Osteoblast (primary cell): ENCODE measurements around the gene PHIP. TPM values are rescaled to one million over a fixed set of nuclear protein-coding genes. Genes with fewer than 3 reads are reported as not detected.
"Not testable (repeated sequence)": the region's sequence is repeated elsewhere in the genome, so short reads cannot be mapped to it uniquely, and the experiment has no call there.

Source experiments
- DNase-seq: peaks from one replicate; pipeline ENCODE4 v3.0.0; 2011; ENCODE audit warnings: low spot score, mixed read lengths; ENCODE audit not compliant: insufficient read length; ENCODE audit errors: missing footprints
- H2AFZ ChIP-seq: 2 replicates; pipeline ENCODE4 v1.6.0; 2011; ENCODE audit warnings: mild to moderate bottlenecking, low read length
- H3K27ac ChIP-seq: 2 replicates; pipeline ENCODE4 v1.5.1; 2011; ENCODE audit warnings: mild to moderate bottlenecking, low read depth, low read length, moderate library complexity
- H3K27me3 ChIP-seq: 2 replicates; pipeline ENCODE4 v1.6.0; 2012; ENCODE audit warnings: mild to moderate bottlenecking, control low read depth, inconsistent platforms, low read length, moderate library complexity; ENCODE audit not compliant: insufficient read depth
- H3K36me3 ChIP-seq: 2 replicates; pipeline ENCODE4 v1.5.1; 2011; ENCODE audit warnings: mild to moderate bottlenecking, low read length, control low read depth, moderate library complexity; ENCODE audit not compliant: insufficient read depth
- H3K4me1 ChIP-seq: 2 replicates; pipeline ENCODE4 v1.5.1; 2011; ENCODE audit warnings: mild to moderate bottlenecking, low read length, control low read depth, moderate library complexity; ENCODE audit not compliant: insufficient read depth
- H3K4me2 ChIP-seq: 2 replicates; pipeline ENCODE4 v1.6.0; 2011; ENCODE audit warnings: mild to moderate bottlenecking, low read length; ENCODE audit not compliant: insufficient read depth
- H3K4me3 ChIP-seq: fragments of 200-600 bp; sonication (generic); 3 replicates; pipeline ENCODE4 v1.5.1; 2012; ENCODE audit warnings: mild to moderate bottlenecking, low read length, inconsistent platforms; ENCODE audit not compliant: insufficient read depth
- H3K79me2 ChIP-seq: 2 replicates; pipeline ENCODE4 v1.6.0; 2012; ENCODE audit warnings: mild to moderate bottlenecking, low read length, control low read depth, inconsistent platforms; ENCODE audit not compliant: insufficient read depth
- H3K9me3 ChIP-seq: 2 replicates; pipeline ENCODE4 v1.5.1; 2011; ENCODE audit warnings: low read depth, low read length, control low read depth
- H4K20me1 ChIP-seq: 2 replicates; pipeline ENCODE4 v1.6.0; 2012; ENCODE audit warnings: mild to moderate bottlenecking, low read length, control low read depth; ENCODE audit not compliant: insufficient read depth
- CTCF ChIP-seq: IDR thresholded peaks from 2 replicates; pipeline ENCODE4 v1.5.1; 2011; ENCODE audit warnings: mild to moderate bottlenecking, low read depth, low read length, moderate library complexity; ENCODE audit errors: extremely low read depth
- total RNA-seq: library from RNA; depleted of rRNA; stranded (reverse); fragments of >200 nt; gene quantifications from 2 replicates; pipeline ENCODE4 v1.2.3, GENCODE V29; 2012

Gene PHIP
- total RNA-seq, 1 donor: 23.9 TPM

DNA sequence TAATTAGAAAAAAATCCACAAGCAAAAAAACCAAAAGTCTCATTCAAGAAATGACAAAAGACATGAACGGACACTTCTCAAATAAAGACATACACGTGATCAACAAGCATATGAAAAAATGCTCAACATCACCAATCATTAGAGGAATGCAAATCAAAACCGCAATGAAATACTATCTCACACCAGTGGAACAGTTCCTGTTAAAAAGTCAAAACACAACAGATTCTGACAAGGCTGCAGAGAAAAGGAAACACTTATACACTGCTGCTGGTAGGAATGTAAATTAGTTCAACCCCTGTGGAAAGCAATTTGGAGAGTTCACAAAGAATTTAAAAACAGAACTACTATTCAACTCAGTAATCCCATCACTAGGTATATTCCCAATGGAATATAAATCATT lies 152.7 kb downstream of the PHIP start:
- no peak for TF ChIP-seq CTCF
- no peak for DNase-seq
- Histone ChIP-seq H3K27me3 (no peaks in the 10 kb centered on the region), H3K4me3 (no peak overlapping the region), H3K79me2 (no peaks in the 10 kb centered on the region), H3K9me3 (no peaks in the 10 kb centered on the region), H2AFZ (no peak overlapping the region), H3K36me3 (no peaks in the 10 kb centered on the region), H3K4me2 (no peak overlapping the region), H3K4me1 (no peaks in the 10 kb centered on the region), H3K27ac (no peak overlapping the region), H4K20me1 (no peaks in the 10 kb centered on the region)

GRCh38 chr6:78921168-78921567 lies 156.9 kb downstream of the PHIP start:
- H3K27ac ChIP-seq, DNase-seq, H3K36me3 ChIP-seq, H4K20me1 ChIP-seq, H3K27me3 ChIP-seq, H3K4me2 ChIP-seq, H3K9me3 ChIP-seq, H3K79me2 ChIP-seq, H3K4me3 ChIP-seq, H2AFZ ChIP-seq, H3K4me1 ChIP-seq: not testable (repeated sequence)

DNA sequence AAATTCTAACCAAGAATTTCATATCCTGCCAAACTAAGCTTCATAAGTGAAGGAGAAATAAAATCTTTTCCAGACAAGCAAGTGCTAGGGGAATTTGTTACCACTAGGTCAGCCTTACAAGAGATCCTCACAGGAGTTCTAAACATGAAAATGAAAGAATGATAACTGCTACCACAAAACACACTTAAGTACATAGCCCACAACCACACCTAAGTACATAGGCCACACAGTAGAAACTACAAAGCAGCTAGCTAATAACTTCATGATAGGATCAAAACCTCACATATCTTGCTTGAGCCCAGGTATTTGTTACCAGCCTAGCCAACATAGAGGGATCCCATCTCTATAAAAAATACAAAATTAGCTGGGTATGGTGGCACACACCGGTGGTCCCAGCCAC lies 160.3 kb downstream of the PHIP start:
- no peak overlapping the region for H3K4me3 ChIP-seq

DNA sequence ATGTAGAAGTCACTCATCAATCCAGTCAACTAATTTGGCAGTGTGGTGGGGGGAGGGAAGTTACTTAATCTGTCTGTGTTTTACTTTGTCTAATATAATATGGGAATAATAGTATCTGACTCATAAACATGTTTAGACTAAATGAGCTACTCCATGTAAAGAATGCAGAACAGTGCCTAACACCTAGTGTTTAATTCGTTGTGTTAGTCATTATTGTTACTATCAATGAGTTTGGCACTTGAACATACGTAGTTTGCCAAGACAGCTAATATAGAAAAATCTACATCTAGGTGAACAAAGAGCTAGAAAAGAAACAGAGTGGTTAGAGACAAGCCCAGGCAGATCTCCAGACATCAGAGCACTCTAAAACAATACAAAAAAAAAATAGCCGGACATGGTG lies 161.6 kb downstream of the PHIP start:
- no peak overlapping the region for H3K27ac ChIP-seq
- no peaks in the 10 kb centered on the region for H4K20me1 ChIP-seq
- no peak overlapping the region for H3K4me3 ChIP-seq
- H3K27me3 ChIP-seq: no peaks in the 10 kb centered on the region
- H2AFZ ChIP-seq: no peak overlapping the region
- H3K4me1 ChIP-seq: no peaks in the 10 kb centered on the region
- no peak for DNase-seq
- TF ChIP-seq CTCF: no peak
- no peaks in the 10 kb centered on the region for H3K36me3 ChIP-seq
- no peak overlapping the region for H3K4me2 ChIP-seq
- no peaks in the 10 kb centered on the region for H3K9me3 ChIP-seq
- no peaks in the 10 kb centered on the region for H3K79me2 ChIP-seq

More for the DNA sequence above, 160.3 kb downstream of the PHIP start:
- DNase-seq: no peak
- TF ChIP-seq CTCF: no peak
- H3K79me2 ChIP-seq: no peaks in the 10 kb centered on the region
- no peaks in the 10 kb centered on the region for H3K36me3 ChIP-seq
- H3K4me2 ChIP-seq: no peak overlapping the region
- no peaks in the 10 kb centered on the region for H4K20me1 ChIP-seq
- H3K27ac ChIP-seq: no peak overlapping the region
- H3K4me1 ChIP-seq: no peaks in the 10 kb centered on the region
- H3K27me3 ChIP-seq: no peaks in the 10 kb centered on the region
- H2AFZ ChIP-seq: no peak overlapping the region
- H3K9me3 ChIP-seq: no peaks in the 10 kb centered on the region
